Measurements from ENCODE around the gene KANK4.

The KANK4 gene

DNA sequence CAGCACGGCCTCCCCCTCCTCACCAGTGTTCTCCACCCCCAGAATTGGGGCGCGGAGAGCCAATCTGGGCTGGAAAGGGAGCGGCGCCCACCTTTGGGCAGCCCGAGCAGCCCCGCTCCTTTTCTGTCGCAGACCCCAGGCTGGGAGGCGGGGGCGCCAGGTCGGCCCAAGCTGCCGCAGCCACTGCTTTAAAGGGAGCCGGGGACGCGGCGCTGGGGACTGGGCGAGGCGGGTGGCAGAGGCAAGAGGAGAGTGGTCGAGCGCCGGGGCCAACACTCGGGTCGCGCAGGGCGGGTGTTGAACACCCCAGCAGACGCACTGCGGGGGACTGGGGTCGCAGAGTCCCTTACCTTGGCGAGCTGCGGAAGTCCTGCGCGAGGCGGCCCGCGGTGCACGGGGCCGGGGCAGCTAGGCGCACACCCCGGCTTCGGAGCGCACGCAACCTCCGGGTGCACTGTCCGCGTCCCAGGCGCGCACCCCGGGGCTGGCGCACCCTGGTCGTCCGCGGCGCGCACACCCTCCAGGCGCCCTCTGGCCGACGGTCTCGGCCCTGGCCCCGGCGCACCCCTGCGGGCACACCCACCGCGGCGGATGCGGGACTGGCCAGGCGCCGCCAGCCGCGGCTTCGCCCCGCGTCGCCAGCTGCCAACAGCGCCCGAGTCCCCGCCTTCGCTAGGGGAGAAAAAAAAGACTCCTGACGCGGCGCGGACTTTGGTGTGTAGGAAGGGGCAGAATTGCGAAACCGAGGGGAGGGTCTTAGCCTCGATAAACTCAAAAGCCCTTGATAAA, at the start of gene KANK4:
TSS of gene KANK4 (minus strand) at position 679 of the 789 bp plus-strand sequence. CDS start 37,870 bp downstream, outside the sequence.
- in situ Hi-C loops (cut with HindIII; ENCODE audit: low sequenced_read_pairs): no loop called here

GRCh38 chr1:62368989-62369388, 49.8 kb upstream of the KANK4 start:
- in situ Hi-C loops (cut with HindIII; ENCODE audit: low sequenced_read_pairs): no loop called here

- in situ Hi-C loops (cut with HindIII; ENCODE audit: low sequenced_read_pairs): no loop called here
These were observed 47.8 kb upstream of the KANK4 start for GRCh38 chr1:62367005-62367557.

DNA sequence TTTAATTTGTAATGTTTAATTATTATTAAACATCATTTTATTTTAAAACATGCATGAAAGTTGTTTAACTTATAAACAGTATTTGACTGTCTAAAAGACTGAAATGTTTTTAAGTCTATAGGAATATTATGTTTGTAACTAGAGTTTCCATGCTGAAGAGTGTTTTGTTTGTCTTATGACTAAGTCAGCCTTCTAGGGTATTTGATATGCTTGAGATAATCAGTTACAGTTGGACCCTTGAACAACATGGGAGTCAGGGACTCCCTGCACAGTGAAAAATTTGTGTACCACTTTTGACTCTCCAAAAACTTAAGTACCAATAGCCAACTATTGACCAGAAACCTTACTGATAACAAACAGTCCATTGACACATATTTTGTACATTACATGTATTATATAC, 45.5 kb upstream of the KANK4 start:
- in situ Hi-C loops (cut with HindIII; ENCODE audit: low sequenced_read_pairs): no loop called here

- in situ Hi-C loops (cut with HindIII; ENCODE audit: low sequenced_read_pairs): no loop called here
These were observed 43.7 kb upstream of the KANK4 start for GRCh38 chr1:62362926-62363325.

DNA sequence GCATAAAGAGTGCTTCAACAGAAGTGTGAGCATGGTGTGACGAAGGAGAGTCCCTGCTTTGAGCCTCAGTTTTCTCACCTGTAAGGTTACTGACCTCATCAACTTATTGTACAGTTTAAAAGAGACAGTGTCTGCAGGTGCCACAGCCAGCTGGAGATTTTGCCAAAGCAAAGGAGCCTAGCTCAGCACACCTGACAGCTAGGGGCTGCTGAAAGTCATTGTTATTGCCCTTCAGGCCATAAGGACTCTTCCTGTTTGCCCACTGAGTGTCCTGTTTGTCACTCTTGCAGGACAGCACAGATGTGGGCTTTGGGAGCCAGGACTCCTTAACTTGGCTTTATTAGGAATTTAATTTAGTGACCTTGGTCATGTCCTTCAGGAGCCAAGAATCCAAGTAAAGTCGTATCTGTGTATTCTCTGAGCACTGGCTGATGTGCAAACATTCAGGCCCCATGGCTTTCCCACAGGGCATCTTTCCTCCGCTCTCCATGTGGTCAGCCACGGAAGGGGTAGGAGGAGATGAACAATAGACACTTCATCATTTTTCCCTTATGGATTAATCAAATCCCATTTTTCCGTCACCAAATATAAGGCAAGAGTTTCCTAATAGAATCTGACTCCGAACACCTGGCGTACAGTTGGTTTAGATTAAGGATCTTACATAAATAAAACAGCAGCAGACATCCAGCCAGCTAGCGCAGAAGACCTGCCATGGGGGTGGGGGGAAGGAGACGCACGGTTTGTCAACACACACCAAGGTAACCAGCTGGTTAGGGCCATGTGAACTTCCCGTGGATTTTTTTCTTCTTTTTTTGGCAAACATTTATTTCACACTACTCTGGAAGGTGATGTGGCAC, 43.1 kb upstream of the KANK4 start:
- in situ Hi-C loops (cut with HindIII; ENCODE audit: low sequenced_read_pairs): no loop called here

- in situ Hi-C loops (cut with HindIII; ENCODE audit: low sequenced_read_pairs): no loop called here
These were observed 42.2 kb upstream of the KANK4 start for GRCh38 chr1:62361431-62361830.

DNA sequence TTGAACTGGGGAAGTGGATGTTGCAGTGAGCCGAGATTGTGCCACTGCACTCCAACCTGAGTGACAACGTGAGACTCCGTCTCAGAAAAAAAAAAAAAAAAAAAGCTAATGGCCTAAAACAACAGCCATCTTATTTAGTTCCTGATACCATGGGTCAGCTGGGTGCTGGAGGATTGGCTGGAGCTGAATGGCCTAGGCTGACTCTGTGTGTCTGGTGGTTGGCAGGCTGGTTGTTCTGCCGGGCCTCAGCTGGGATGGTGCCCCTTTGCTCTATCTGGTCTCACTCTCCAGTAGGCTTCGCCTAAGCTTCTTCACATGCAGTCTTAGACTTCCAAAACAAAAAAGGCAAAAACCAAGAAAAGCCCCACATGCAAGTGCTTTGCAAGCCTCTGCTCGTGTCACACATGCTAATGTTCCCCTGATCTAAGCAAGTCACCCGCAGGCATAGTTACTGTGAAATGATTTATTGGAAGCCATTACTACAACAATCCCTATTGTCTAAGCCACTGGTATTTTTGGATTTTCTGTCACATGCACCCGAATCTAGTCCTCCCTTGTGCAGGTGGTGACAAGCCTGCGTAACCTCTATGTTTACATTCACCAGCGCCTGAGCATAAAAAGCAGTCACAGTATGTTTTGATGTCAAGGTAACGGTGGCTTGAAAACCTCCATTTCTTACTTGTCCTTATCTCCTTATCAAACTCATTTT, 39.6 kb upstream of the KANK4 start:
- in situ Hi-C loops (cut with HindIII; ENCODE audit: low sequenced_read_pairs): no loop called here

GRCh38 chr1:62357916-62358315, 38.7 kb upstream of the KANK4 start:
- in situ Hi-C loops (cut with HindIII; ENCODE audit: low sequenced_read_pairs): no loop called here

GRCh38 chr1:62356257-62356835, 37.1 kb upstream of the KANK4 start:
- in situ Hi-C loops (cut with HindIII; ENCODE audit: low sequenced_read_pairs): no loop called here

DNA sequence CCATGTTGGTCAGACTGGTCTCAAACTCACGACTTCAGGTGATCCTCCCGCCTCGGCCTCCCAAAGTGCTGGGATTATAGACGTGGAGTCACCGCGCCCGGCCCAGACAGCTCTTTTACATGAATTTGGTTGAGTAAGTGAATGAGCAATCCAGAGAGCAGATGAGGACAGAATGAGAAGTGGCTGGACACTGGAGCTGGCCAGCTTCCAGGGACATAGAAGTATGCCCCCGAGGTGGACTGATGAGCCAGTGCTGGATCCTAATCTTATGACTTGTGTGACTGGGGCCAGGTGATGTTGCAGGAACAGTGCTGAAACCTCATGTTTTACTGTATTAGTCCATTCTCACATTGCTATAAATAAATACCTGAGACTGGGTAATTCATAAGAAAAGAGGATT, 35.9 kb upstream of the KANK4 start:
- in situ Hi-C loops (cut with HindIII; ENCODE audit: low sequenced_read_pairs): no loop called here

GRCh38 chr1:62353853-62354252, 34.6 kb upstream of the KANK4 start:
- in situ Hi-C loops (cut with HindIII; ENCODE audit: low sequenced_read_pairs): loop anchor here (5.0 kb wide), 1 partner anchor 92 kb away; no protein-coding TSS in a partner anchor

DNA sequence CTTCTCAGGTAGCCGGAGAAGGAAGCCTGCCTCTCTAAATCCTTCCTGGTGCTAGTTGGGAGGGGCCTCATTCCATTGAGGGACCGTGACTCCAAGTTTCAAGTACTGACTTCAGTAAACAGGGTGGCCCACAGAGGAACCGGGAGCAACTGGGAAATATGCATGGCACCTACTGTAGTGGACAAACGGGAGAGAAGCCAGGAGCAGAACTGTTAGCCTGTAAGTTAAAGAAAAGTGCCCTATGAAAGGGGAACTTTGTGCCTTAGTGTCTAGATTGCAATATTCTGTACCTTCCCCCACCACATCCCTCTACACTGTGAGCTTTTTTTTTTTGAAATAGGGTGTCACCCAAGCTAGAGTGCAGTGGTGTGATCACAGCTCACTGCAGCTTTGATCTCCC, 33.2 kb upstream of the KANK4 start:
- in situ Hi-C loops (cut with HindIII; ENCODE audit: low sequenced_read_pairs): loop anchor here (5.0 kb wide), 1 partner anchor 90 kb away; no protein-coding TSS in a partner anchor

GRCh38 chr1:62349470-62350233, 30.4 kb upstream of the KANK4 start:
- in situ Hi-C loops (cut with HindIII; ENCODE audit: low sequenced_read_pairs): loop anchor here (5.0 kb wide), 1 partner anchor 87 kb away; no protein-coding TSS in a partner anchor

- in situ Hi-C loops (cut with HindIII; ENCODE audit: low sequenced_read_pairs): no loop called here
These were observed 27.7 kb upstream of the KANK4 start for GRCh38 chr1:62346886-62347285.

DNA sequence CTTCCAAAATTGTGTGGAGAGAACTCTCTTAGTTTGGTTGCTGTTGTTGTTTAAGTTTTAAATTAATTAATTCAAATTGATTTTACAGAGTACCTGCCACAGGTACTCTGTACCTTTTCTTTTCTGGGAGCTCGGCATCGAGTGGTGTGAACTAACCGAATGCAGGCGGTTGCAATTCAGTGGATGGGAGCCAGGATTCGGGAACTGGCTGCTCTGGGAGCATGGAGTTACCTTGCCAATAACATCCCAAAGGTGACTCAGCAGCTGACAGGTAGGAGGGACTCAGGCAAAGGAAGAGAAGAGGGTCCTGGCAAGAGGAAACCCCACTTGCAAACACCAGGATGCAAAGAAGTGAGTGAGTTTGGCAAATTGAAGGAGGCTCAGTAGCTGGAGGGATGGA, 24.7 kb upstream of the KANK4 start:
- in situ Hi-C loops (cut with HindIII; ENCODE audit: low sequenced_read_pairs): loop anchor here (5.0 kb wide), 1 partner anchor 42 kb away; no protein-coding TSS in a partner anchor

DNA sequence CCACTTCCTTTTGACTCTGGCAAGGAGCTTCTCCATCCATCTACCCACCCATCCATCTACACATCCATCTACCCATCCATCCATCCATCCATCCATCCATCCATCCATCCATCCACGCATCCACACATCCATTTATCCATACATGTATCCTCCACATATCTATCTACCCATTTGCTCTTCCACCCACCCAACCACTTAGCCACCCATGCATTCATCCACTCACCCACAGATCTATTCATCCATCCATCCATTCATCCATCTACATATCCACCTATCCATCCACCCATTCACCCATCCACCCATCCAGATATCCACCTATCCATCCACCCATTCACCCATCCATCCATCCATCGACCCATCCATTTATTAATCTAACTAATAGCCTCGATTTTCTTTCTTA, 23.0 kb upstream of the KANK4 start:
- in situ Hi-C loops (cut with HindIII; ENCODE audit: low sequenced_read_pairs): loop anchor here (5.0 kb wide), 1 partner anchor 40 kb away; no protein-coding TSS in a partner anchor

DNA sequence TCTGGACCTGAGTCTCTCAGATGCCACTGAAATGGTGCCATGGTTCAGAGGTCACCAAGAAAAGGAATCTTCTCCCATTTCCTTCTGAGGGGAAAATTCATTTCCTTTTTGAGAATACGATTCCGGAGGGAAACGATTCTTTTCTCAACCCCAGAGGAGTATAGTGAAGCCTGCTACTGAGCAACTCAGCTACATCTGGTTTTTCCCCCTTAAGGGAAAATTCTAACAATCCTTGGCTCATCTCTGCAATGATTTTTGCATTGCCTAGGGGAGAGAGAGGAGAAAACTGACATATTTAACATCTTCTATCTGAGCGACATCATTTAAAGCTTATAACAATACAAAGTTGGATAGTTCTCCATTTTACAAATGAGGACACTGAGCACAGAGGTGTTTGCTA, 22.4 kb upstream of the KANK4 start:
- in situ Hi-C loops (cut with HindIII; ENCODE audit: low sequenced_read_pairs): loop anchor here (5.0 kb wide), 1 partner anchor 39 kb away; no protein-coding TSS in a partner anchor

DNA sequence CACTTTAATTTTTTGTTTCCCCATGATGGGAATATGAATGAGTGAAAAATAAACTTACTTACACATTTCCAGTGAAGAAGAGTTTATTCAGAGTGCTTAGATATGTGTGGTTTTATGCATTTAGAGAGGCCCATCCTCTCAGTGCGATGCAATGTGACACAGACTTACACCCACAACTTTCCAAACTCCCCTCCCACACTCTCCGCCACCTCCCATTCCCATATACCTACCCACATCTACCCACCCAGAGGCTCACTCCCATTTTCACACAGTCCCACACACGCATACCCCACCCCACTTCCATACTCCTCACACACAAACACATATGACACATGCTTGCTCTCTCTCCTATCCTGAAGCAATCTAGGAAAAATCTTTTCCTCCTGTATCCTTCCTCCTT, 21.9 kb upstream of the KANK4 start:
- in situ Hi-C loops (cut with HindIII; ENCODE audit: low sequenced_read_pairs): loop anchor here (5.0 kb wide), 1 partner anchor 39 kb away; no protein-coding TSS in a partner anchor
